HCT116 (cell line): ENCODE data around the gene WWOX.

Source experiments
- EZH2phosphoT487 ChIP-seq: fragments of 200-600 bp; IDR thresholded peaks from 2 replicates; pipeline ENCODE4 v1.6.1; 2018; ENCODE audit warnings: antibody characterized with exemption, borderline replicate concordance
- TF ChIP-seq, protein P1 (sequence below), 3 experiments: fragments of 200-600 bp in 1 of 3; sonication (generic) in 1 of 3; IDR thresholded peaks in 2 of 3; conservative IDR thresholded peaks in 1 of 3; 2 replicates each; pipeline ENCODE4 v1.5.1; 2012 to 2017; ENCODE audit warnings: low read depth in 2 of 3, low read length in 2 of 3, antibody characterized with exemption in 1 of 3, borderline replicate concordance in 1 of 3, control low read depth in 1 of 3, mild to moderate bottlenecking in 1 of 3, mixed read lengths in 1 of 3, mixed run types in 1 of 3, moderate library complexity in 1 of 3; ENCODE audit not compliant: insufficient read depth in 1 of 3

DNA sequence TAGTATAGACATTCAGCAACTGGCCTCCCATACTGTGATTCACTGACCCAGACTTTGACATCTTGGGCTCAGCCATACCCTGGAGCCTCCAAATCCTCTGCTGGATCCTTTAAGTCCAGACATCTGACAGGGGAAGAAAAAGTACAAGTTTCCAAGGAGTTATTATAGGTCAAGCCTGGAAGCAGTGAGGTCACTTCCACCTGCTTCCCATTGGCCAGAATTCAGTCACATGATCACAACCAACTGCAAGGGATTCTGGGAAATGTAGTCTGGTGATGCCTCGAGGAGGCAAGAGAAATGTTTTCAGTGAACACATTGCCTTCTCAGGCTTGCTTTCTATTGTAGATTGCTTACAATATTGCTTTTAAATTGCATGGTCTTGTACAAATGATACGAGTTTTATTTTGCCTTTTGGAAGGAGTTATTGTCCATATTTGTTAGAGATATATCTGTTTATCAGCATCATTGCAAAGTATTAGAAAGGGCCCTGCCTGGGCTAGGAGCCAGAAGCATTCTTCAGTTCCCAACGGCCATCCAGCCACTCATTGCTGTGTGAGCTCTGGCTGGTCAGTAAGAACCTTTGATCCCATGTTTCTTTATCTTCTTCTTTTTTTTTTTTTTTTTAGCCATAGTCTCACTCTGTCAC lies 696.9 kb downstream of the WWOX start:
- TF ChIP-seq, protein P1, sequence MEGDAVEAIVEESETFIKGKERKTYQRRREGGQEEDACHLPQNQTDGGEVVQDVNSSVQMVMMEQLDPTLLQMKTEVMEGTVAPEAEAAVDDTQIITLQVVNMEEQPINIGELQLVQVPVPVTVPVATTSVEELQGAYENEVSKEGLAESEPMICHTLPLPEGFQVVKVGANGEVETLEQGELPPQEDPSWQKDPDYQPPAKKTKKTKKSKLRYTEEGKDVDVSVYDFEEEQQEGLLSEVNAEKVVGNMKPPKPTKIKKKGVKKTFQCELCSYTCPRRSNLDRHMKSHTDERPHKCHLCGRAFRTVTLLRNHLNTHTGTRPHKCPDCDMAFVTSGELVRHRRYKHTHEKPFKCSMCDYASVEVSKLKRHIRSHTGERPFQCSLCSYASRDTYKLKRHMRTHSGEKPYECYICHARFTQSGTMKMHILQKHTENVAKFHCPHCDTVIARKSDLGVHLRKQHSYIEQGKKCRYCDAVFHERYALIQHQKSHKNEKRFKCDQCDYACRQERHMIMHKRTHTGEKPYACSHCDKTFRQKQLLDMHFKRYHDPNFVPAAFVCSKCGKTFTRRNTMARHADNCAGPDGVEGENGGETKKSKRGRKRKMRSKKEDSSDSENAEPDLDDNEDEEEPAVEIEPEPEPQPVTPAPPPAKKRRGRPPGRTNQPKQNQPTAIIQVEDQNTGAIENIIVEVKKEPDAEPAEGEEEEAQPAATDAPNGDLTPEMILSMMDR (IDR thresholded peaks at IDR 0.05 in 2 of 3, conservative IDR thresholded peaks at IDR 0.05 in 1 of 3; ENCODE audit: borderline replicate concordance in 1 of 3, insufficient read depth in 1 of 3, low read depth in 2 of 3, low read length in 2 of 3) = no peak
- no peak for TF ChIP-seq EZH2phosphoT487
